ENCODE data around the gene CEBPB. TPM values are rescaled to one million over a fixed set of nuclear protein-coding genes. Genes with fewer than 3 reads are reported as not detected.
"Not testable (repeated sequence)": the region's sequence is repeated elsewhere in the genome, so short reads cannot be mapped to it uniquely, and the experiment has no call there.

CEBPB gene
- total and polyA plus RNA-seq, 2 donors (not counting 1 experiment from before 2014, with no cell fraction given): 21.0 to 106 TPM

GRCh38 chr20:50208085-50208491 is 17.5 kb downstream of the CEBPB start:
- TF ChIP-seq EZH2 (IDR thresholded peaks at IDR 0.05; ENCODE audit: low read length, missing control alignments): no peak
- no peak for TF ChIP-seq CTCF (conservative IDR thresholded peaks at IDR 0.05 in 1 of 2, IDR thresholded peaks at IDR 0.05 in 1 of 2; ENCODE audit: low read depth in 1 of 2, low read length in 2 of 2)
- no peak overlapping the region for H2AFZ ChIP-seq (ENCODE audit: low read length)
- no peaks in the 10 kb centered on the region for H4K20me1 ChIP-seq (ENCODE audit: control insufficient read depth, extremely low read depth, insufficient read depth, low read length)
- H3K36me3 ChIP-seq (ENCODE audit: control insufficient read depth, insufficient read depth, low read length): no peaks in the 10 kb centered on the region
- no peak overlapping the region for H3K4me3 ChIP-seq (replicated peaks in 1 of 4; ENCODE audit: control extremely low read depth in 1 of 4, insufficient read depth in 1 of 4, low read depth in 3 of 4, low read length in 4 of 4)
- no peak for DNase-seq (ENCODE audit: low read depth in 2 of 2)
- no peak overlapping the region for H3K27ac ChIP-seq (ENCODE audit: insufficient read depth, low read length)
- H3K9ac ChIP-seq (ENCODE audit: insufficient read depth, low read length): no peak overlapping the region
- no peaks in the 10 kb centered on the region for H3K79me2 ChIP-seq (ENCODE audit: control insufficient read depth, insufficient read depth, low read length)
- H3K4me1 ChIP-seq (ENCODE audit: control insufficient read depth, extremely low read depth, insufficient read depth, low read length): no peaks in the 10 kb centered on the region
- H3K27me3 ChIP-seq (ENCODE audit: control insufficient read depth, insufficient read depth, low read length): no peaks in the 10 kb centered on the region
- H3K9me3 ChIP-seq (ENCODE audit: control insufficient read depth, insufficient read depth, low read depth, low read length): no peaks in the 10 kb centered on the region
- H3K4me2 ChIP-seq (ENCODE audit: extremely low read depth, insufficient read depth, low read length): no peak overlapping the region

- H3K27me3 ChIP-seq (ENCODE audit: control insufficient read depth, insufficient read depth, low read length); H3K9me3 ChIP-seq (ENCODE audit: control insufficient read depth, insufficient read depth, low read depth, low read length); H3K4me1 ChIP-seq (ENCODE audit: control insufficient read depth, extremely low read depth, insufficient read depth, low read length); H3K4me2 ChIP-seq (ENCODE audit: extremely low read depth, insufficient read depth, low read length); H2AFZ ChIP-seq (ENCODE audit: low read length); H4K20me1 ChIP-seq (ENCODE audit: control insufficient read depth, extremely low read depth, insufficient read depth, low read length); H3K27ac ChIP-seq (ENCODE audit: insufficient read depth, low read length); H3K79me2 ChIP-seq (ENCODE audit: control insufficient read depth, insufficient read depth, low read length); DNase-seq (ENCODE audit: low read depth in 2 of 2); H3K4me3 ChIP-seq (replicated peaks in 1 of 4; ENCODE audit: control extremely low read depth in 1 of 4, insufficient read depth in 1 of 4, low read depth in 3 of 4, low read length in 4 of 4); H3K9ac ChIP-seq (ENCODE audit: insufficient read depth, low read length); H3K36me3 ChIP-seq (ENCODE audit: control insufficient read depth, insufficient read depth, low read length): not testable (repeated sequence)
Measured at GRCh38 chr20:50208815-50209214, 18.2 kb downstream of the CEBPB start.

- Histone ChIP-seq H2AFZ (ENCODE audit: low read length) (no peak overlapping the region), H3K4me3 (replicated peaks in 1 of 4; ENCODE audit: control extremely low read depth in 1 of 4, insufficient read depth in 1 of 4, low read depth in 3 of 4, low read length in 4 of 4) (no peak overlapping the region), H3K27me3 (ENCODE audit: control insufficient read depth, insufficient read depth, low read length) (no peaks in the 10 kb centered on the region), H3K9ac (ENCODE audit: insufficient read depth, low read length) (no peak overlapping the region), H3K4me1 (ENCODE audit: control insufficient read depth, extremely low read depth, insufficient read depth, low read length) (peaks cover 4% of the 10 kb centered on the region), H3K9me3 (ENCODE audit: control insufficient read depth, insufficient read depth, low read depth, low read length) (no peaks in the 10 kb centered on the region), H4K20me1 (ENCODE audit: control insufficient read depth, extremely low read depth, insufficient read depth, low read length) (no peaks in the 10 kb centered on the region), H3K4me2 (ENCODE audit: extremely low read depth, insufficient read depth, low read length) (no peak overlapping the region), H3K27ac (ENCODE audit: insufficient read depth, low read length) (no peak overlapping the region), H3K36me3 (ENCODE audit: control insufficient read depth, insufficient read depth, low read length) (no peaks in the 10 kb centered on the region), H3K79me2 (ENCODE audit: control insufficient read depth, insufficient read depth, low read length) (no peaks in the 10 kb centered on the region)
- TF ChIP-seq EZH2 (IDR thresholded peaks at IDR 0.05; ENCODE audit: low read length, missing control alignments) (no peak), CTCF (conservative IDR thresholded peaks at IDR 0.05 in 1 of 2, IDR thresholded peaks at IDR 0.05 in 1 of 2; ENCODE audit: low read depth in 1 of 2, low read length in 2 of 2) (no peak)
- DNase-seq (ENCODE audit: low read depth in 2 of 2): no peak
Measured at GRCh38 chr20:50210066-50210619, 19.5 kb downstream of the CEBPB start.

Data from fibroblast of lung (primary cell).